WTC11 (cell line): ENCODE results near the gene PEAK1. TPM values are rescaled to one million over a fixed set of nuclear protein-coding genes. Genes with fewer than 3 reads are reported as not detected.

Experiments used
- ATAC-seq: fragments of 200-7000 bp; cut with Tn5 transposase; 2 replicates; pipeline ENCODE4 v1.10.0; 2021; ENCODE audit warnings: mild to moderate bottlenecking, moderate library complexity
- CTCF ChIA-PET: fragments of 300-600 bp; sonication (Branson Sonifier 250); formaldehyde crosslinking; loops from one replicate; lab custom pipeline; 2021; ENCODE audit warnings: antibody characterized with exemption; lab: Charles Lee
- POLR2A ChIA-PET: fragments of 350-600 bp; sonication (Branson Sonifier 250); formaldehyde crosslinking; loops from one replicate; lab custom pipeline; 2021; ENCODE audit warnings: antibody characterized with exemption; lab: Charles Lee
- DNase-seq: peaks from one replicate; pipeline ENCODE4 v3.0.0; 2021; ENCODE audit warnings: low spot score
- H3K27ac Mint-ChIP-seq: 2 replicates; pipeline ENCODE4 v1.8.0; 2021; ENCODE audit warnings: mixed read lengths
- H3K27me3 Mint-ChIP-seq: 2 replicates; pipeline ENCODE4 v1.8.0; 2021; ENCODE audit warnings: low read depth, mild to moderate bottlenecking, moderate library complexity, mixed read lengths
- H3K36me3 Mint-ChIP-seq: 2 replicates; pipeline ENCODE4 v1.8.0; 2021; ENCODE audit warnings: mixed read lengths
- H3K4me1 Mint-ChIP-seq: 2 replicates; pipeline ENCODE4 v1.8.0; 2022; ENCODE audit warnings: mixed read lengths
- H3K4me3 Mint-ChIP-seq: 2 replicates; pipeline ENCODE4 v1.8.0; 2021; ENCODE audit warnings: mild to moderate bottlenecking, moderate library complexity, mixed read lengths
- H3K9me3 Mint-ChIP-seq: 2 replicates; pipeline ENCODE4 v1.8.0; 2021; ENCODE audit warnings: mixed read lengths
- ATF1 ChIP-seq: sonication (generic); formaldehyde crosslinking; IDR thresholded peaks from 2 replicates; pipeline ENCODE4 v1.8.1; 2023; ENCODE audit warnings: mild to moderate bottlenecking, moderate library complexity, missing genetic modification reagents
- GABPB1 ChIP-seq: sonication (generic); formaldehyde crosslinking; IDR thresholded peaks from 2 replicates; pipeline ENCODE4 v1.8.1; 2023; ENCODE audit warnings: mild to moderate bottlenecking, missing genetic modification reagents
- JAZF1 ChIP-seq: fragments of 250-450 bp; sonication (Bioruptor Pico); IDR thresholded peaks from 2 replicates; pipeline ENCODE4 v1.9.0; 2021; ENCODE audit warnings: moderate library complexity, mild to moderate bottlenecking, inconsistent platforms
- KAT7 ChIP-seq: sonication (generic); formaldehyde crosslinking; IDR thresholded peaks from 2 replicates; pipeline ENCODE4 v1.8.1; 2023; ENCODE audit warnings: missing genetic modification reagents, mild to moderate bottlenecking, borderline replicate concordance
- MYBL2 ChIP-seq: sonication (generic); formaldehyde crosslinking; IDR thresholded peaks from 2 replicates; pipeline ENCODE4 v1.8.1; 2023; ENCODE audit warnings: mild to moderate bottlenecking, moderate library complexity, missing genetic modification reagents
- SP1 ChIP-seq: sonication (generic); formaldehyde crosslinking; conservative IDR thresholded peaks from 2 replicates; pipeline ENCODE4 v1.8.1; 2022; ENCODE audit warnings: missing genetic modification reagents
- ZNF138 ChIP-seq: sonication (generic); formaldehyde crosslinking; conservative IDR thresholded peaks from 2 replicates; pipeline ENCODE4 v1.8.1; 2022; ENCODE audit warnings: mild to moderate bottlenecking, moderate library complexity, missing genetic modification reagents
- ZNF232 ChIP-seq: sonication (generic); formaldehyde crosslinking; IDR thresholded peaks from 2 replicates; pipeline ENCODE4 v1.8.0; 2022; ENCODE audit warnings: mild to moderate bottlenecking, missing genetic modification reagents
- ZNF263 ChIP-seq: sonication (generic); formaldehyde crosslinking; IDR thresholded peaks from 2 replicates; pipeline ENCODE4 v1.8.1; 2022; ENCODE audit warnings: low read depth, mild to moderate bottlenecking, moderate library complexity, missing genetic modification reagents
- total RNA-seq: library from RNA; stranded (reverse); gene quantifications from 3 replicates; pipeline ENCODE4 v1.2.3, GENCODE V29; 2021
- TF ChIP-seq, protein P1 (sequence below): fragments of 250-450 bp; sonication (Bioruptor Pico); conservative IDR thresholded peaks from 2 replicates; pipeline ENCODE4 v1.9.0; 2021; ENCODE audit warnings: mild to moderate bottlenecking
- TF ChIP-seq, protein P2 (sequence below): sonication (generic); formaldehyde crosslinking; IDR thresholded peaks from 2 replicates; pipeline ENCODE4 v1.8.0; 2023; ENCODE audit warnings: missing genetic modification reagents, mild to moderate bottlenecking, borderline replicate concordance
- TF ChIP-seq, protein P3 (sequence below): sonication (generic); formaldehyde crosslinking; IDR thresholded peaks from 2 replicates; pipeline ENCODE4 v1.8.0; 2022; ENCODE audit warnings: mild to moderate bottlenecking, missing genetic modification reagents
- TF ChIP-seq, protein P4 (sequence below): sonication (generic); formaldehyde crosslinking; IDR thresholded peaks from 2 replicates; pipeline ENCODE4 v1.8.1; 2023; ENCODE audit warnings: mild to moderate bottlenecking, missing genetic modification reagents
- TF ChIP-seq, protein P5 (sequence below): sonication (generic); formaldehyde crosslinking; IDR thresholded peaks from 2 replicates; pipeline ENCODE4 v1.8.1; 2022; ENCODE audit warnings: low read depth, missing genetic modification reagents, borderline replicate concordance
- TF ChIP-seq, protein P6 (sequence below): sonication (generic); formaldehyde crosslinking; IDR thresholded peaks from 2 replicates; pipeline ENCODE4 v1.8.0; 2023; ENCODE audit warnings: mild to moderate bottlenecking, missing genetic modification reagents
- TF ChIP-seq, protein P7 (sequence below): sonication (generic); formaldehyde crosslinking; IDR thresholded peaks from 2 replicates; pipeline ENCODE4 v1.8.1; 2022; ENCODE audit warnings: missing genetic modification reagents, borderline replicate concordance
- TF ChIP-seq, protein P8 (sequence below): sonication (generic); formaldehyde crosslinking; IDR thresholded peaks from 2 replicates; pipeline ENCODE4 v1.8.0; 2022; ENCODE audit warnings: mild to moderate bottlenecking, missing genetic modification reagents

Gene PEAK1
- total RNA-seq, 1 experiment from 2014 or later: 49.0 TPM

DNA sequence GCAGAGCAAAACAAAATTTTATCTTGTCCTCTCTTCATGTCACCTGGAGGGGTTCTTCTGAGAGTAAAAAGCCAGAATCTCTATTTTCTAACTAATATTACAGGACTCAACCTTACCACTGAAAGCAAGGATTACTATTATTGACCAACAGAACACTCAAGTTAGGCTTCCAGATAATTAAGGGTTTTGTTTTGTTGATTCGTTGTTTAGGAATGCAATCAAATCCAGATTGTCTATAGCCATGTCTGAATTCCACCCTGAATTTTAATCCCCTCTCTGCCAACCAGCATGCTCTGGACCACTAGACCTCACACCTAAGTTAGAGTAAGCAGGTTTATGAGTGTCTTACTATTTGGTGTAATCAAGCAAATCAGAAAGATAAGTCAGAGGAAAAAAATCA lies 90.7 kb downstream of the PEAK1 start:
- no peak; the same call in 1 of the 2 replicates for ATAC-seq
- H3K27me3 Mint-ChIP-seq: no peaks in the 10 kb centered on the region
- POLR2A ChIA-PET: no interaction called here
- no peak for DNase-seq
- H3K4me3 Mint-ChIP-seq: no peak overlapping the region
- TF ChIP-seq, protein P1, sequence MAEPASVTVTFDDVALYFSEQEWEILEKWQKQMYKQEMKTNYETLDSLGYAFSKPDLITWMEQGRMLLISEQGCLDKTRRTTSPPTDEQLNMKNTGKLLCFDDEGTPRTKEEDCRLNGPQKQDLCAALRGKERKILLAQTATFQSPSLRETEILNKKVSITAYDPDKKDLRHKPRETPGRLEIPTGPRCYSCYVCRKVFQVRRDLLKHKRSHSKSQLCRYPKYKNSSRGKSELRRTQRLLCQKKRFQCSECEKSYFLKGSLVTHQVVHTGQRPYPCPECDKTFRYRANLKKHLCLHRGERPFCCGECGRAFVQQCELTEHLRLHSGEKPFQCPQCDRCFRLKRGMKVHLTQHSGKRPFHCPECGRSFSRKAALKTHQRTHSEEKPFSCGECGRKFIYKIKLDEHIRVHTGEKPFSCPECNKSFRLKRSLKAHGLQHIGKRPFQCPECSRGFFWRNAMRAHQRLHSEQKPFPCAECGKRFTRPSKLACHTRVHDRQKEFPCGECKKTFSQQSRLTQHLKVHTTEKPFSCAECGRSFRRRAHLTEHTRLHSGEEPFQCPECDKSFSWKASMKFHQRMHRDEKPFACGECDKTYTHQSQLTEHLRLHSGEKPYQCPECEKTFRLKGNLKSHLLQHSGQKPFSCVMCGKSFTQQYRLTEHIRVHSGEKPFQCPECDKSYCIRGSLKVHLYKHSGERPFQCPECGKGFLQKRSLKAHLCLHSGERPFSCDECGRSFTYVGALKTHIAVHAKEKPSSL (CRISPR knock-in tag): no peak
- TF ChIP-seq KAT7 (CRISPR knock-in tag) (no peak), ZNF263 (CRISPR knock-in tag) (no peak), MYBL2 (CRISPR knock-in tag) (no peak), SP1 (CRISPR knock-in tag) (no peak), JAZF1 (no peak)
- TF ChIP-seq, protein P2, sequence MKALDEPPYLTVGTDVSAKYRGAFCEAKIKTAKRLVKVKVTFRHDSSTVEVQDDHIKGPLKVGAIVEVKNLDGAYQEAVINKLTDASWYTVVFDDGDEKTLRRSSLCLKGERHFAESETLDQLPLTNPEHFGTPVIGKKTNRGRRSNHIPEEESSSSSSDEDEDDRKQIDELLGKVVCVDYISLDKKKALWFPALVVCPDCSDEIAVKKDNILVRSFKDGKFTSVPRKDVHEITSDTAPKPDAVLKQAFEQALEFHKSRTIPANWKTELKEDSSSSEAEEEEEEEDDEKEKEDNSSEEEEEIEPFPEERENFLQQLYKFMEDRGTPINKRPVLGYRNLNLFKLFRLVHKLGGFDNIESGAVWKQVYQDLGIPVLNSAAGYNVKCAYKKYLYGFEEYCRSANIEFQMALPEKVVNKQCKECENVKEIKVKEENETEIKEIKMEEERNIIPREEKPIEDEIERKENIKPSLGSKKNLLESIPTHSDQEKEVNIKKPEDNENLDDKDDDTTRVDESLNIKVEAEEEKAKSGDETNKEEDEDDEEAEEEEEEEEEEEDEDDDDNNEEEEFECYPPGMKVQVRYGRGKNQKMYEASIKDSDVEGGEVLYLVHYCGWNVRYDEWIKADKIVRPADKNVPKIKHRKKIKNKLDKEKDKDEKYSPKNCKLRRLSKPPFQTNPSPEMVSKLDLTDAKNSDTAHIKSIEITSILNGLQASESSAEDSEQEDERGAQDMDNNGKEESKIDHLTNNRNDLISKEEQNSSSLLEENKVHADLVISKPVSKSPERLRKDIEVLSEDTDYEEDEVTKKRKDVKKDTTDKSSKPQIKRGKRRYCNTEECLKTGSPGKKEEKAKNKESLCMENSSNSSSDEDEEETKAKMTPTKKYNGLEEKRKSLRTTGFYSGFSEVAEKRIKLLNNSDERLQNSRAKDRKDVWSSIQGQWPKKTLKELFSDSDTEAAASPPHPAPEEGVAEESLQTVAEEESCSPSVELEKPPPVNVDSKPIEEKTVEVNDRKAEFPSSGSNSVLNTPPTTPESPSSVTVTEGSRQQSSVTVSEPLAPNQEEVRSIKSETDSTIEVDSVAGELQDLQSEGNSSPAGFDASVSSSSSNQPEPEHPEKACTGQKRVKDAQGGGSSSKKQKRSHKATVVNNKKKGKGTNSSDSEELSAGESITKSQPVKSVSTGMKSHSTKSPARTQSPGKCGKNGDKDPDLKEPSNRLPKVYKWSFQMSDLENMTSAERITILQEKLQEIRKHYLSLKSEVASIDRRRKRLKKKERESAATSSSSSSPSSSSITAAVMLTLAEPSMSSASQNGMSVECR: no peak
- TF ChIP-seq, protein P3, sequence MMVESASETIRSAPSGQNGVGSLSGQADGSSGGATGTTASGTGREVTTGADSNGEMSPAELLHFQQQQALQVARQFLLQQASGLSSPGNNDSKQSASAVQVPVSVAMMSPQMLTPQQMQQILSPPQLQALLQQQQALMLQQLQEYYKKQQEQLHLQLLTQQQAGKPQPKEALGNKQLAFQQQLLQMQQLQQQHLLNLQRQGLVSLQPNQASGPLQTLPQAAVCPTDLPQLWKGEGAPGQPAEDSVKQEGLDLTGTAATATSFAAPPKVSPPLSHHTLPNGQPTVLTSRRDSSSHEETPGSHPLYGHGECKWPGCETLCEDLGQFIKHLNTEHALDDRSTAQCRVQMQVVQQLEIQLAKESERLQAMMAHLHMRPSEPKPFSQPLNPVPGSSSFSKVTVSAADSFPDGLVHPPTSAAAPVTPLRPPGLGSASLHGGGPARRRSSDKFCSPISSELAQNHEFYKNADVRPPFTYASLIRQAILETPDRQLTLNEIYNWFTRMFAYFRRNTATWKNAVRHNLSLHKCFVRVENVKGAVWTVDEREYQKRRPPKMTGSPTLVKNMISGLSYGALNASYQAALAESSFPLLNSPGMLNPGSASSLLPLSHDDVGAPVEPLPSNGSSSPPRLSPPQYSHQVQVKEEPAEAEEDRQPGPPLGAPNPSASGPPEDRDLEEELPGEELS (CRISPR knock-in tag): no peak
- TF ChIP-seq, protein P4, sequence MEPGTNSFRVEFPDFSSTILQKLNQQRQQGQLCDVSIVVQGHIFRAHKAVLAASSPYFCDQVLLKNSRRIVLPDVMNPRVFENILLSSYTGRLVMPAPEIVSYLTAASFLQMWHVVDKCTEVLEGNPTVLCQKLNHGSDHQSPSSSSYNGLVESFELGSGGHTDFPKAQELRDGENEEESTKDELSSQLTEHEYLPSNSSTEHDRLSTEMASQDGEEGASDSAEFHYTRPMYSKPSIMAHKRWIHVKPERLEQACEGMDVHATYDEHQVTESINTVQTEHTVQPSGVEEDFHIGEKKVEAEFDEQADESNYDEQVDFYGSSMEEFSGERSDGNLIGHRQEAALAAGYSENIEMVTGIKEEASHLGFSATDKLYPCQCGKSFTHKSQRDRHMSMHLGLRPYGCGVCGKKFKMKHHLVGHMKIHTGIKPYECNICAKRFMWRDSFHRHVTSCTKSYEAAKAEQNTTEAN (CRISPR knock-in tag): no peak
- TF ChIP-seq, all 79 proteins: peak for 0
- Mint-ChIP-seq H3K9me3 (peaks cover 6% of the 10 kb centered on the region; the same call in 1 of the 2 replicates), H3K36me3 (no peaks in the 10 kb centered on the region), H3K4me1 (peaks cover 27% of the 10 kb centered on the region), H3K27ac (no peak overlapping the region)
- CTCF ChIA-PET: no interaction called here

DNA sequence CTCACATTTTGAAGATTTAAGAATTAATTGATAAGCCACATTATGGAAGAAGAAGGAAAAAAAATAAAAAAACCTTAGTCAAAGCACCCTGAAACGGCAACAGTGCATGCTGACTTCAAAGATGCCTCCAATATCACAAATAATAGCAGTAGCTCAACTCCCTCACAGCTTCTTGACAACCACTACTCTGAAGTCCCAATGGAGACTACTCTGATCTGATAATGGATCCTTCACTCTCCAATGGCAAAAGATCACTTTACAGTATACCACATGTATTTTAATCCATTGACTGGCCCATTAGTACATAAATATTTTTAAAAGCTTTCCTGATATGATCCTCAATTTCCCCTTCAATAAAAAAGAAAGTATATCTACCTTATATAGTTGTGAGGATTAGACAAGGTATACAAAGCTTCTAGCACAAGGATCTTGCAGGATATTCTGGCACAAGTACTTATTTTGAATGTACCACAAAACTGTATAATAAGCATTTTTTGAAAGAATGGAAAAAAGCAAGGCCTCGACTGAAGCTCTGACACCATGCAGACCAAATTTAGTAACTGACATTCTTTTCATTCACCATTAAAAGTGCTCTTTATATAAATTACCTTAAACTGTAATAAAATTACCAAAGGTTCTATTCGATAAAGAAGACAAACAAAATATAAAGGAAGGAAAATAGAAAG lies 91.9 kb downstream of the PEAK1 start:
- Mint-ChIP-seq H3K27me3 (no peaks in the 10 kb centered on the region), H3K9me3 (peaks cover 11% of the 10 kb centered on the region), H3K4me3 (no peak overlapping the region), H3K36me3 (peaks cover 5% of the 10 kb centered on the region; the same call in 1 of the 2 replicates), H3K4me1 (peaks cover 27% of the 10 kb centered on the region), H3K27ac (no peak overlapping the region)
- no peak for DNase-seq
- POLR2A ChIA-PET: interaction anchor here (0.6 kb wide), 1 partner anchor 16 kb away, joined by 3 read pairs; no protein-coding TSS in a partner anchor
- CTCF ChIA-PET: no interaction called here
- no peak for ATAC-seq
- TF ChIP-seq ZNF232 (no peak), ATF1 (CRISPR knock-in tag) (no peak), GABPB1 (CRISPR knock-in tag) (no peak), ZNF138 (no peak)
- TF ChIP-seq, protein P5, sequence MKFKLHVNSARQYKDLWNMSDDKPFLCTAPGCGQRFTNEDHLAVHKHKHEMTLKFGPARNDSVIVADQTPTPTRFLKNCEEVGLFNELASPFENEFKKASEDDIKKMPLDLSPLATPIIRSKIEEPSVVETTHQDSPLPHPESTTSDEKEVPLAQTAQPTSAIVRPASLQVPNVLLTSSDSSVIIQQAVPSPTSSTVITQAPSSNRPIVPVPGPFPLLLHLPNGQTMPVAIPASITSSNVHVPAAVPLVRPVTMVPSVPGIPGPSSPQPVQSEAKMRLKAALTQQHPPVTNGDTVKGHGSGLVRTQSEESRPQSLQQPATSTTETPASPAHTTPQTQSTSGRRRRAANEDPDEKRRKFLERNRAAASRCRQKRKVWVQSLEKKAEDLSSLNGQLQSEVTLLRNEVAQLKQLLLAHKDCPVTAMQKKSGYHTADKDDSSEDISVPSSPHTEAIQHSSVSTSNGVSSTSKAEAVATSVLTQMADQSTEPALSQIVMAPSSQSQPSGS (CRISPR knock-in tag): no peak
- TF ChIP-seq, protein P6, sequence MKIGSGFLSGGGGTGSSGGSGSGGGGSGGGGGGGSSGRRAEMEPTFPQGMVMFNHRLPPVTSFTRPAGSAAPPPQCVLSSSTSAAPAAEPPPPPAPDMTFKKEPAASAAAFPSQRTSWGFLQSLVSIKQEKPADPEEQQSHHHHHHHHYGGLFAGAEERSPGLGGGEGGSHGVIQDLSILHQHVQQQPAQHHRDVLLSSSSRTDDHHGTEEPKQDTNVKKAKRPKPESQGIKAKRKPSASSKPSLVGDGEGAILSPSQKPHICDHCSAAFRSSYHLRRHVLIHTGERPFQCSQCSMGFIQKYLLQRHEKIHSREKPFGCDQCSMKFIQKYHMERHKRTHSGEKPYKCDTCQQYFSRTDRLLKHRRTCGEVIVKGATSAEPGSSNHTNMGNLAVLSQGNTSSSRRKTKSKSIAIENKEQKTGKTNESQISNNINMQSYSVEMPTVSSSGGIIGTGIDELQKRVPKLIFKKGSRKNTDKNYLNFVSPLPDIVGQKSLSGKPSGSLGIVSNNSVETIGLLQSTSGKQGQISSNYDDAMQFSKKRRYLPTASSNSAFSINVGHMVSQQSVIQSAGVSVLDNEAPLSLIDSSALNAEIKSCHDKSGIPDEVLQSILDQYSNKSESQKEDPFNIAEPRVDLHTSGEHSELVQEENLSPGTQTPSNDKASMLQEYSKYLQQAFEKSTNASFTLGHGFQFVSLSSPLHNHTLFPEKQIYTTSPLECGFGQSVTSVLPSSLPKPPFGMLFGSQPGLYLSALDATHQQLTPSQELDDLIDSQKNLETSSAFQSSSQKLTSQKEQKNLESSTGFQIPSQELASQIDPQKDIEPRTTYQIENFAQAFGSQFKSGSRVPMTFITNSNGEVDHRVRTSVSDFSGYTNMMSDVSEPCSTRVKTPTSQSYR: no peak
- TF ChIP-seq, protein P7, sequence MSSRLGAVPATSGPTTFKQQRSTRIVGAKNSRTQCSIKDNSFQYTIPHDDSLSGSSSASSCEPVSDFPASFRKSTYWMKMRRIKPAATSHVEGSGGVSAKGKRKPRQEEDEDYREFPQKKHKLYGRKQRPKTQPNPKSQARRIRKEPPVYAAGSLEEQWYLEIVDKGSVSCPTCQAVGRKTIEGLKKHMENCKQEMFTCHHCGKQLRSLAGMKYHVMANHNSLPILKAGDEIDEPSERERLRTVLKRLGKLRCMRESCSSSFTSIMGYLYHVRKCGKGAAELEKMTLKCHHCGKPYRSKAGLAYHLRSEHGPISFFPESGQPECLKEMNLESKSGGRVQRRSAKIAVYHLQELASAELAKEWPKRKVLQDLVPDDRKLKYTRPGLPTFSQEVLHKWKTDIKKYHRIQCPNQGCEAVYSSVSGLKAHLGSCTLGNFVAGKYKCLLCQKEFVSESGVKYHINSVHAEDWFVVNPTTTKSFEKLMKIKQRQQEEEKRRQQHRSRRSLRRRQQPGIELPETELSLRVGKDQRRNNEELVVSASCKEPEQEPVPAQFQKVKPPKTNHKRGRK (CRISPR knock-in tag): no peak
- TF ChIP-seq, protein P8, sequence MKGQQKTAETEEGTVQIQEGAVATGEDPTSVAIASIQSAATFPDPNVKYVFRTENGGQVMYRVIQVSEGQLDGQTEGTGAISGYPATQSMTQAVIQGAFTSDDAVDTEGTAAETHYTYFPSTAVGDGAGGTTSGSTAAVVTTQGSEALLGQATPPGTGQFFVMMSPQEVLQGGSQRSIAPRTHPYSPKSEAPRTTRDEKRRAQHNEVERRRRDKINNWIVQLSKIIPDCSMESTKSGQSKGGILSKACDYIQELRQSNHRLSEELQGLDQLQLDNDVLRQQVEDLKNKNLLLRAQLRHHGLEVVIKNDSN: no peak
